HepG2 (cell line): ENCODE results near the gene ECSCR. TPM values are rescaled to one million over a fixed set of nuclear protein-coding genes. Genes with fewer than 3 reads are reported as not detected.

Experiments used
- ATAC-seq: fragments of 200-7000 bp; cut with Tn5 transposase; 3 replicates; pipeline ENCODE4 v1.9.1; 2020; ENCODE audit warnings: mild to moderate bottlenecking, moderate library complexity
- BruUV-seq: library from RNA; stranded (reverse); fragments of 400-500 nt; replicated peaks from 2 replicates; lab custom pipeline; 2021; lab: Mats Ljungman, UMichigan
- CTCF ChIA-PET: fragments of 300-600 bp; formaldehyde crosslinking; extraction: SDS; loops from one replicate; lab custom pipeline; 2021; ENCODE audit warnings: low total read pairs, inconsistent platforms, low intra/inter-chr PET ratio; lab: Yijun Ruan, JAX
- POLR2A ChIA-PET: fragments of 350-600 bp; sonication (Branson Sonifier 250); formaldehyde crosslinking; loops from one replicate; lab custom pipeline; 2020; ENCODE audit warnings: antibody characterized with exemption, inconsistent platforms; lab: Yijun Ruan, JAX
- DNase-seq: peaks from one replicate; pipeline ENCODE4 v3.0.0-alpha.2; 2015; ENCODE audit warnings: low spot score
- FAIRE-seq: peaks from 3 replicates; lab custom pipeline; 2011; peaks lifted over from hg19 to GRCh38; lab: Jason Lieb, UNC
- H2AFZ ChIP-seq: one replicate; pipeline ENCODE4 v1.6.1; 2011; ENCODE audit warnings: low read length, inconsistent platforms
- H3K27ac ChIP-seq: fragments of 300-600 bp; 3 replicates; pipeline ENCODE4 v1.8.0; 2011; ENCODE audit warnings: mixed run types, mild to moderate bottlenecking, mixed read lengths, low read length, inconsistent platforms; ENCODE audit not compliant: insufficient read depth; ENCODE audit errors: extremely low read length
- H3K27me3 ChIP-seq, 2 experiments: fragments of 200-600 bp in 1 of 2; 2 replicates in 1 of 2; 3 replicates in 1 of 2; pipeline versions ENCODE4 v1.6.0 to v1.8.0; 2011; ENCODE audit warnings: low read length in 2 of 2, mild to moderate bottlenecking in 2 of 2, moderate library complexity in 2 of 2, inconsistent platforms in 1 of 2; ENCODE audit not compliant: insufficient read depth in 2 of 2, control insufficient read depth in 1 of 2
- H3K36me3 ChIP-seq, 2 experiments: fragments of 200-600 bp in 1 of 2; replicated peaks in 1 of 2; 2 replicates in 1 of 2; 3 replicates in 1 of 2; pipeline versions ENCODE4 v1.5.1 to v1.8.0; 2011; ENCODE audit warnings: low read length in 2 of 2, inconsistent platforms in 1 of 2; ENCODE audit not compliant: insufficient read depth in 2 of 2, control insufficient read depth in 1 of 2
- H3K4me1 ChIP-seq: 2 replicates; pipeline ENCODE4 v1.5.1; 2012; ENCODE audit warnings: low read length, inconsistent platforms; ENCODE audit not compliant: insufficient read depth
- H3K4me2 ChIP-seq: 2 replicates; pipeline ENCODE4 v1.6.0; 2011; ENCODE audit warnings: low read depth, low read length, inconsistent platforms
- H3K4me3 ChIP-seq, 3 experiments: fragments of 200-600 bp in 1 of 3; sonication (generic), shearing (Covaris generic) in 1 of 3; replicated peaks in 1 of 3; 2 replicates each; pipeline ENCODE4 v1.5.1; 2011 to 2016; ENCODE audit warnings: low read length in 3 of 3, inconsistent platforms in 2 of 3, low read depth in 2 of 3, mild to moderate bottlenecking in 2 of 3, control low read depth in 1 of 3, mixed read lengths in 1 of 3; ENCODE audit not compliant: insufficient read depth in 1 of 3
- H3K79me2 ChIP-seq: one replicate; pipeline ENCODE4 v1.6.1; 2011; ENCODE audit warnings: low read length, inconsistent platforms; ENCODE audit not compliant: insufficient read depth
- H3K9ac ChIP-seq: 2 replicates; pipeline ENCODE4 v1.6.0; 2011; ENCODE audit warnings: mild to moderate bottlenecking, low read depth, low read length, inconsistent platforms; ENCODE audit not compliant: insufficient read depth
- H3K9me3 ChIP-seq: 2 replicates; pipeline ENCODE4 v1.5.1; 2012; ENCODE audit warnings: mild to moderate bottlenecking, low read length
- H4K20me1 ChIP-seq: 2 replicates; pipeline ENCODE4 v1.6.0; 2011; ENCODE audit warnings: inconsistent platforms, mild to moderate bottlenecking, low read length, moderate library complexity; ENCODE audit not compliant: insufficient read depth
- AGO2 ChIP-seq: fragments of 200-400 bp; formaldehyde crosslinking; optimal IDR thresholded peaks from 2 replicates; pipeline ENCODE3; 2017; ENCODE audit warnings: mild to moderate bottlenecking, low read depth, low read length, moderate library complexity
- KLF12 ChIP-seq: sonication (generic); formaldehyde crosslinking; IDR thresholded peaks from 2 replicates; pipeline ENCODE4 v1.4.0; 2020; ENCODE audit warnings: missing genetic modification reagents, borderline replicate concordance
- MATR3 ChIP-seq: sonication (generic); formaldehyde crosslinking; IDR thresholded peaks from 2 replicates; pipeline ENCODE4 v1.4.0; 2020; ENCODE audit warnings: missing genetic modification reagents
- MIXL1 ChIP-seq: IDR thresholded peaks from 2 replicates; pipeline ENCODE4 v1.6.1; 2016
- NFYC ChIP-seq: IDR thresholded peaks from 2 replicates; pipeline ENCODE4 v1.6.1; 2016; ENCODE audit warnings: missing genetic modification reagents, missing compliant biosample characterization
- SOX5 ChIP-seq: IDR thresholded peaks from 2 replicates; pipeline ENCODE4 v1.6.1; 2016; ENCODE audit warnings: borderline replicate concordance
- TBX3 ChIP-seq: fragments of 450-650 bp; IDR thresholded peaks from 2 replicates; pipeline ENCODE4 v1.6.1; 2017; ENCODE audit warnings: antibody characterized with exemption, mild to moderate bottlenecking, inconsistent platforms, borderline replicate concordance
- TCF12 ChIP-seq, 2 experiments: fragments of 450-650 bp in 1 of 2; sonication (generic) in 1 of 2; formaldehyde crosslinking in 1 of 2; IDR thresholded peaks; 2 replicates each; pipeline versions ENCODE4 v1.6.1 to v1.8.0; 2017 to 2022; ENCODE audit warnings: antibody characterized with exemption in 1 of 2, mild to moderate bottlenecking in 1 of 2, missing genetic modification reagents in 1 of 2, moderate library complexity in 1 of 2
- TEAD3 ChIP-seq: optimal IDR thresholded peaks from 2 replicates; pipeline ENCODE3; 2016; ENCODE audit warnings: borderline replicate concordance
- ZC3H13 ChIP-seq: sonication (generic); formaldehyde crosslinking; IDR thresholded peaks from 2 replicates; pipeline ENCODE4 v1.8.1; 2023; ENCODE audit warnings: mild to moderate bottlenecking, missing genetic modification reagents, moderate library complexity
- ZNF350 ChIP-seq: sonication (generic); formaldehyde crosslinking; IDR thresholded peaks from 2 replicates; pipeline ENCODE4 v1.4.0; 2020; ENCODE audit warnings: mild to moderate bottlenecking, low read depth, missing genetic modification reagents, borderline replicate concordance
- ZNF577 ChIP-seq: sonication (generic); formaldehyde crosslinking; IDR thresholded peaks from 2 replicates; pipeline ENCODE4 v1.4.0; 2020; ENCODE audit warnings: mild to moderate bottlenecking, low read depth, missing genetic modification reagents, borderline replicate concordance
- ZNF674 ChIP-seq: sonication (generic); formaldehyde crosslinking; IDR thresholded peaks from 2 replicates; pipeline ENCODE4 v1.5.0; 2020; ENCODE audit warnings: low read depth, mild to moderate bottlenecking, missing genetic modification reagents
- ZNF768 ChIP-seq: sonication (generic); formaldehyde crosslinking; IDR thresholded peaks from 2 replicates; pipeline ENCODE4 v1.4.0; 2020; ENCODE audit warnings: missing genetic modification reagents
- WGBS: methylation state at CpG from one replicate; pipeline ENCODE4 v1.1.6; 2017; ENCODE audit warnings: low lambda C conversion rate; 5-methylcytosine and 5-hydroxymethylcytosine counted together
- in situ Hi-C: cut with HindIII; loops from 2 replicates; pipeline ENCODE4 v1.10.0; 2017; ENCODE audit warnings: low pct_unique_long_range_greater_than_20kb; ENCODE audit not compliant: extremely low pct_ligation_motif_present
- intact Hi-C: fragments of 100-400 bp; cut with micrococcal nuclease; formaldehyde crosslinking; loops from one replicate; pipeline ENCODE4 v1.10.0; 2022; ENCODE audit not compliant: unreplicated experiment
- polyA plus RNA-seq, 8 experiments: library from polyadenylated mRNA; depleted of rRNA in 3 of 8; stranded (reverse) in 7 of 8; unstranded in 1 of 8; fragments of >200 nt; fragmentation: Illumina TruSeq in 4 of 8; extraction: Trizol in 4 of 8; gene quantifications; 2 replicates each; pipeline versions ENCODE4 v1.2.1 to v1.2.3, GENCODE V29; 2011 to 2016; ENCODE audit warnings: low read depth in 4 of 8, missing spikeins in 1 of 8, mixed read lengths in 1 of 8; ENCODE audit not compliant: insufficient read depth in 1 of 8
- total RNA-seq, 5 experiments: library from RNA; depleted of rRNA; stranded (reverse); fragments of >200 nt; fragmentation: Illumina TruSeq; extraction: Trizol; gene quantifications; 2 replicates each; pipeline ENCODE4 v1.2.3, GENCODE V29; 2016; ENCODE audit warnings: low read depth in 1 of 5
- TF ChIP-seq, protein P1 (sequence below): sonication (generic); formaldehyde crosslinking; IDR thresholded peaks from 2 replicates; pipeline ENCODE4 v1.4.0; 2020; ENCODE audit warnings: low read depth, mild to moderate bottlenecking, missing genetic modification reagents
- TF ChIP-seq, protein P2 (sequence below): sonication (generic); formaldehyde crosslinking; IDR thresholded peaks from 2 replicates; pipeline ENCODE4 v1.4.0; 2020; ENCODE audit warnings: missing genetic modification reagents, borderline replicate concordance

The ECSCR gene
- total and polyA plus RNA-seq, 2 of the 13 experiments (the other 11 are each of a cell fraction or from before 2014, with no cell fraction given) = 0.18 TPM; not detected in 1

DNA sequence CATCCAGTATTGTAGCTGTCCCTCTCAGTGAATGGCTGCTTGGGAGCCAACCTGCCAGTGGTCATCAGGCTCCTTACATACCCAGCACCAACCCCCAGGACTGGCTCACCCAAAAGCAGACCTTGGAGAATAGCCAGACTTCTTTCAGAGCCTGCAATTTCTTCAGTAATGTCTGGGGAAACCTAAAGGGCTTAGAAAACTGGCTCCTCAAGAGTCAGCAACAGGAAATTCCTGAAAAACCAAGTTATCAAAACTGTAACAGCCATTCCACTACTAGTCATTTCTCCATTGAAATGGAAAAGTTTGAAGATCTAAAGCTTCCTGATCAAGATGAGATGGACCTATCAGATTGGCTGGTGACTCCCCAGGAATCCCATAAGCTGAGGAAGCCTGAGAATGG, 32.3 kb upstream of the ECSCR start (continued):
- TF ChIP-seq MATR3 (CRISPR knock-in tag) (no peak), MIXL1 (CRISPR knock-in tag) (no peak), TEAD3 (CRISPR knock-in tag) (no peak)
- TF ChIP-seq, protein P1, sequence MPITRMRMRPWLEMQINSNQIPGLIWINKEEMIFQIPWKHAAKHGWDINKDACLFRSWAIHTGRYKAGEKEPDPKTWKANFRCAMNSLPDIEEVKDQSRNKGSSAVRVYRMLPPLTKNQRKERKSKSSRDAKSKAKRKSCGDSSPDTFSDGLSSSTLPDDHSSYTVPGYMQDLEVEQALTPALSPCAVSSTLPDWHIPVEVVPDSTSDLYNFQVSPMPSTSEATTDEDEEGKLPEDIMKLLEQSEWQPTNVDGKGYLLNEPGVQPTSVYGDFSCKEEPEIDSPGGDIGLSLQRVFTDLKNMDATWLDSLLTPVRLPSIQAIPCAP (CRISPR knock-in tag) = no peak

GRCh38 chr5:139494256-139494655, 31.7 kb upstream of the ECSCR start:
- no peak for FAIRE-seq
- WGBS = 63% methylated on average over 3 of the region's 3 CpGs
- in situ Hi-C loops = no loop called here
- ChIA-PET POLR2A (interaction anchor here (1.7 kb wide), 1 partner anchor 9 kb away, joined by 11 read pairs; no protein-coding TSS in a partner anchor), CTCF (no interaction called here)
- BruUV-seq = no TSS peak
- H3K9me3 ChIP-seq = no peaks in the 10 kb centered on the region
- no peaks in the 10 kb centered on the region for H3K79me2 ChIP-seq
- H4K20me1 ChIP-seq = no peaks in the 10 kb centered on the region
- H3K9ac ChIP-seq = no peak overlapping the region
- intact Hi-C loops = no loop called here
- 0 out of 2 replicates have a peak, but pooled peaks cover 10% of the 10 kb centered on the region for H3K4me1 ChIP-seq
- H3K4me2 ChIP-seq = no peak overlapping the region
- H3K27ac ChIP-seq = no peak overlapping the region
- no peaks in the 10 kb centered on the region for H3K36me3 ChIP-seq
- ATAC-seq = no peak
- H3K4me3 ChIP-seq = no peak overlapping the region
- H2AFZ ChIP-seq = no peak overlapping the region
- DNase-seq = no peak
- H3K27me3 ChIP-seq = no peaks in the 10 kb centered on the region
- TF ChIP-seq KLF12 (CRISPR knock-in tag) (no peak), SOX5 (CRISPR knock-in tag) (no peak), ZNF768 (no peak), ZNF350 (CRISPR knock-in tag) (no peak), ZNF577 (CRISPR knock-in tag) (no peak), TBX3 (no peak), AGO2 (no peak), NFYC (no peak), TCF12 (IDR thresholded peaks at IDR 0.05) (no peak), TCF12 (CRISPR knock-in tag; IDR thresholded peaks at IDR 0.05) (no peak), ZNF674 (CRISPR knock-in tag) (no peak), ZC3H13 (no peak)
- TF ChIP-seq, protein P2, sequence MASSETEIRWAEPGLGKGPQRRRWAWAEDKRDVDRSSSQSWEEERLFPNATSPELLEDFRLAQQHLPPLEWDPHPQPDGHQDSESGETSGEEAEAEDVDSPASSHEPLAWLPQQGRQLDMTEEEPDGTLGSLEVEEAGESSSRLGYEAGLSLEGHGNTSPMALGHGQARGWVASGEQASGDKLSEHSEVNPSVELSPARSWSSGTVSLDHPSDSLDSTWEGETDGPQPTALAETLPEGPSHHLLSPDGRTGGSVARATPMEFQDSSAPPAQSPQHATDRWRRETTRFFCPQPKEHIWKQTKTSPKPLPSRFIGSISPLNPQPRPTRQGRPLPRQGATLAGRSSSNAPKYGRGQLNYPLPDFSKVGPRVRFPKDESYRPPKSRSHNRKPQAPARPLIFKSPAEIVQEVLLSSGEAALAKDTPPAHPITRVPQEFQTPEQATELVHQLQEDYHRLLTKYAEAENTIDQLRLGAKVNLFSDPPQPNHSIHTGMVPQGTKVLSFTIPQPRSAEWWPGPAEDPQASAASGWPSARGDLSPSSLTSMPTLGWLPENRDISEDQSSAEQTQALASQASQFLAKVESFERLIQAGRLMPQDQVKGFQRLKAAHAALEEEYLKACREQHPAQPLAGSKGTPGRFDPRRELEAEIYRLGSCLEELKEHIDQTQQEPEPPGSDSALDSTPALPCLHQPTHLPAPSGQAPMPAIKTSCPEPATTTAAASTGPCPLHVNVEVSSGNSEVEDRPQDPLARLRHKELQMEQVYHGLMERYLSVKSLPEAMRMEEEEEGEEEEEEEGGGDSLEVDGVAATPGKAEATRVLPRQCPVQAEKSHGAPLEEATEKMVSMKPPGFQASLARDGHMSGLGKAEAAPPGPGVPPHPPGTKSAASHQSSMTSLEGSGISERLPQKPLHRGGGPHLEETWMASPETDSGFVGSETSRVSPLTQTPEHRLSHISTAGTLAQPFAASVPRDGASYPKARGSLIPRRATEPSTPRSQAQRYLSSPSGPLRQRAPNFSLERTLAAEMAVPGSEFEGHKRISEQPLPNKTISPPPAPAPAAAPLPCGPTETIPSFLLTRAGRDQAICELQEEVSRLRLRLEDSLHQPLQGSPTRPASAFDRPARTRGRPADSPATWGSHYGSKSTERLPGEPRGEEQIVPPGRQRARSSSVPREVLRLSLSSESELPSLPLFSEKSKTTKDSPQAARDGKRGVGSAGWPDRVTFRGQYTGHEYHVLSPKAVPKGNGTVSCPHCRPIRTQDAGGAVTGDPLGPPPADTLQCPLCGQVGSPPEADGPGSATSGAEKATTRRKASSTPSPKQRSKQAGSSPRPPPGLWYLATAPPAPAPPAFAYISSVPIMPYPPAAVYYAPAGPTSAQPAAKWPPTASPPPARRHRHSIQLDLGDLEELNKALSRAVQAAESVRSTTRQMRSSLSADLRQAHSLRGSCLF (CRISPR knock-in tag) = no peak
